GM19397 (cell line): ENCODE results near the gene CIBAR2.
"Not testable (repeated sequence)": the region's sequence is repeated elsewhere in the genome, so short reads cannot be mapped to it uniquely, and the experiment has no call there.

Source experiments
- ATAC-seq: cut with Tn5 transposase; IDR thresholded peaks from one replicate; pipeline ENCODE4 v1.9.1; 2021; ENCODE audit warnings: mild to moderate bottlenecking, moderate library complexity; ENCODE audit not compliant: unreplicated experiment

CIBAR2 gene

GRCh38 chr16:85128079-85128837, 16.0 kb upstream of the CIBAR2 start:
- ATAC-seq, result no peak

- ATAC-seq, result no peak
Measured at GRCh38 chr16:85127379-85127723, 15.1 kb upstream of the CIBAR2 start.

- no peak for ATAC-seq
Measured at GRCh38 chr16:85126705-85127378, 14.6 kb upstream of the CIBAR2 start.

DNA sequence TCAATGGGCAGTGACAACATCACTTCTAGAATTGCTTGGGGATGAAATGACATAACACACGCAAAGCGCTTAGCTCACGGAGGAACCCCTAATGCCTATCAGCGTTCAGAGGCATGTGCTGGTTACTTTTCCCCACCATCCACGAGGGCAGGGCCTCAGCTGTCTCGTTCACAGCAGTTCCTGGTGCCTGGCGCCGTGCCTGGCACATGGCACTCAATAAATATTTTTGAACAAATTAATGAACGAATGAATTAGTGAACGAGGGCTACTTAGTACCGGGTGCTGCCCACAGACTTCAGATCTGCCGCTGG, 14.1 kb upstream of the CIBAR2 start:
- no peak for ATAC-seq

GRCh38 chr16:85125570-85126393, 13.5 kb upstream of the CIBAR2 start:
- no peak for ATAC-seq

DNA sequence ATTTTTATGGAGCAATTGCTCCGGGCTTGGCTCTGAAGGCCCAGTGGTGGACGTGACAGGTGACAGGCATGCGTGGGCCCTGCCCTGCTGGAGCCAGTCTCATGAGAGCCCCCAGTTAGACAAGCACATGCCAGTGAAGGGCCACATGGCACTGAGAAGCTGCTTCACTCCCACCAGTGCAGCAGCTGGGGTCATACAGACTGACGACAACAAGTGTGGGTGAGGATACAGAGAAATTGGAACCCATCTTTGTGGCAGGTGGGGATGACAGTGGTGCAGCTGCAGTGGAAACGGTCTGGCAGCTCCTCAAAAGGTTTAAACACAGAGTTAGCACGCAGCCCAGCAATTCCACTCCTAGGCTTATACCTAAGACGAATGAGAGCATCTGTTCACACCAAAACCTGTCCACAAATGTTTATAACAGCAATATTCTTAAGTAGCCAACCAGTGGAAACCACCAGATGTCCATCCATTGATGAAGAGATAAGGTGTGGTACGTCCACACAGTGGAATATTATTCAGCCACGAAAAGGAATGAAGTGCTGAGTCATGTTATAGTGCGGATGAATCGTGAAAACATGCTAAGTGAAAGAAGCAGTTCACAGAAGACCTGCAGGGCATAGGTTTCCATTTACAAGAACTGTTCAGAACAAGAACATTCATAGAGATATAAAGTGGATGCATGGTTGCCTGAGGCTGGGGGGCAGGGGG, 12.5 kb upstream of the CIBAR2 start:
- no peak for ATAC-seq

DNA sequence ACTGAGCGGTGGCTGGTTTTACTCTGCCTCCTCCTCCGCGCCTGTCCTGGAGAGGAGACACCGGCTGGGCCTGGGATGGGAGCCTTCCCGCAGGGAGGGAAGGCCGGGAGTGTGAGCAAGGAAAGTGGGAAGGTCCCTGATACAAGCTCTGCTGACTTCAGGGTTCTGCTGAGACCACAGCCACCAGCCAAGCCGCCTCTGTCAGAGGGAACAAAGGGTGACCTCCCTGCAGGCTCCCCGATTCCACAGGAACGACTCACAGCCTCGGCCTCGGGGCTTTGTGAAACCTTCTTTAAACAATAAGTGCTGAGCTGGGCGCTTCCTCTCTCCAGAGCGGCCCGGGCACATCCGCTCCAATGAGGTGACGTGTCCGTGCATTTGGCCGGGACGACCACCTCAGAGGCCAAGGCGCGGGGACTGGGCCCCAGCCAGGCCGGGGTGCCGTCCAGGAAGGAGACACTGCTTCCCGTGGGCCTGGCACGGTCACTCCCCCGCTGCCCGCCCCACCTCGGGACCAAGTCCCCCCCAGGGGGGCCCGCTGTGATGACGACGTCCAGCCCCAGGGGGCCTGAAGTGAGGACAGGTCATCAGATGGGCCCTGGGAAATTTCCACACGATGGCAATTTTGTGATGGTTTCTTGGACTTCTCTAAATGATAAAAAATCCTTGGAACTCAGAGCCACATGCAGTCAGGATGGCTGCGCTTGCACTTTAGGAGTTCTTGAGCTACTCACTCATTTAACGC, 11.8 kb upstream of the CIBAR2 start:
- ATAC-seq, result no peak

GRCh38 chr16:85123441-85123840, 11.2 kb upstream of the CIBAR2 start:
- ATAC-seq, result not testable (repeated sequence)

- no peak for ATAC-seq
Measured at GRCh38 chr16:85120006-85120340, 7.7 kb upstream of the CIBAR2 start.

DNA sequence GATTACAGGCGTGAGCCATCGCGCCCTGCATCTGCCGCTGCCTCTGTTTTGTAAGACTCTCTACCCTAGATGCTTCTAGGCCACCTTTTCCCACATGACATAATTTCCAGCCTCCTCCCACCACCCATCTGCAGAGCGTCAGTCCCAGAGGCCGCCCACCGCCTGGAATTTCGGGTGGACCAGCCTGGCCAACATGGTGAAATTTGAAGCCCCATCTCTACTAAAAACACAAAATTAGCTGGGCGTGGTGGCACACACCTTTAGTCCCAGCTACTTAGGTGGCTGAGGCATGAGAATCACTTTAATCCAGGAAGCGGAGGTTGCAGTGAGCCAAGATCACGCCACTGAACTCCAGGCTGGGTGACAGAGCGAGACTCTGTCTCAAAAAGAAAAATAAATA, 5.1 kb upstream of the CIBAR2 start:
- ATAC-seq, result no peak

GRCh38 chr16:85114909-85115567, 2.8 kb upstream of the CIBAR2 start:
- ATAC-seq, result no peak

DNA sequence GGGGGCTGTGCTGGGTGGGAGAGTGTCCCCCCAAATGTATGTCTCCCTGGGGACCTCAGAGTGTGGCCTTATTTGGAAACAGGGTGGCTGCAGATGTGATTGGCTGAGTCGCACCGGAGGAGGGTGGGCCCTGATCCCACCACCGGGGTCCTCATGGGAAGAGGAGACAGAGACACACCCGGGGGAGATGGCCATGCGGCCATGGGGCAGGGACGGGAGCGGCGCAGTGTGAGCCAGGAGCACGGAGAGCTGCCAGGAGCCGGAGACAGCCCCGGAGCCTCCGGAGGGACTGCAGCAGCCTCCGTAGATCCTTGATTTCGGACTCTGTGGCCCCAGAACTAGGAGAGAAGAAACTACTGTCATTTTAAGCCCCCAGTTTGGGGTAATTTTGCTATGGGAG, 1.6 kb upstream of the CIBAR2 start:
- no peak for ATAC-seq

GRCh38 chr16:85113168-85113733, 979 bp upstream of the CIBAR2 start:
- ATAC-seq, result no peak

DNA sequence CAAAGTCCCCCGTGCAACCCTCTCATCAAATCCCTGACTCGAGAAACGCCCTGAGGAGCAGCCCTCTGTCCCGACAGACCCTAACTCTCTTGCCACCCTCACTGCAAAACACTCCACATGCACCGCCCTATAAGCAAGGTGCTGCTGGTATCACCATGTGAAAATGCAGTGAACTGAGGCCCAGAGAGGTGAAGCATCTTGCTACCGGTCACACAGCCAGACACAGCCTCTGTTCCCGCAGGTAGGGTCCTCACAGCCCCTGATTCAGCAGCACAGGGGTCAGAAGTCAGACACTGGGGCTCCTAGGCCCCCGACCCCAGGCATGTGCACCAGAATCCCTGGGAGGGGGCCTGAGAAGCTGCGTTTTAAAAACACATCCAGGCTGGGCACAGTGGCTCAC, 1.1 kb downstream of the CIBAR2 start:
- ATAC-seq, result no peak

DNA sequence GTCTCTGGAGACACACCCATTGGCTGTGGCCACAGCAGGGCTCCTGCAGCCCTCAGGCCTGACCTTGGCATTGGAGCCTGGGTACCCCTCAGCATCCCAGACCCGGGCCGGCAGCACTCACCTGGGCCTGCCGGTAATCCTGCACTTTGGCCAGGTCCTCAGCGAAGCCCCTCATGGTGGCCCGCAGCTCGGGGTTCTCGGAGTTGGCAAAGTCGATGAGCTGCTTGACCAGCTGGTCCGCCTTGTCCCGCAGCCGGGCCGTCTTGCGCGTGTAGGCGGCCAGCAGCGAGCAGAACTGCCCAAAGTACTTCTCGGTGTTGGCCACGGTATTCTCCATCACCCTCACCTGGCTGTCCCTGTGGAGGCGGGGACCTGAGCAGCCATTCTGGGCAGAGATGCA, 2.2 kb downstream of the CIBAR2 start:
- no peak for ATAC-seq

GRCh38 chr16:85107532-85107931, 4.7 kb downstream of the CIBAR2 start:
- no peak for ATAC-seq

DNA sequence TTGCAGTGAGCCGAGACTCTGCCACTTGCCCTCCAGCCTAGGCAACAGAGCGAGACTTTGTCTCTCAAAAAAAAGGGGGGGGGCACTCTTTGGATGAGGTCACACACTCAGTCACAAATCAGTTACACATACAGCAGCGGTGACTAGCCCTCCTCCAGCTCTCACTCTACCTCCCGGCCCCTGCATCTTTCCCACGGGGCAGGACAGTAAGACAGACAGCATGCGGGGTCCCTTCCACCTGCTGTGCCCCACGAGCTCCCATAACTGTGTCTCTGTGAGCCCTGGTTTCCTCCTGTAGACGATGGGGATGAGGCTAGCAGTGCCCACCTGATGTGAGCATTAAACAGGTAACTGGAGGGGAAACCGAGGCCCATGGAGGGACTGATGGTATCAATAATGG, 5.2 kb downstream of the CIBAR2 start:
- ATAC-seq, result no peak

GRCh38 chr16:85105475-85105874, 6.8 kb downstream of the CIBAR2 start:
- ATAC-seq, result no peak

DNA sequence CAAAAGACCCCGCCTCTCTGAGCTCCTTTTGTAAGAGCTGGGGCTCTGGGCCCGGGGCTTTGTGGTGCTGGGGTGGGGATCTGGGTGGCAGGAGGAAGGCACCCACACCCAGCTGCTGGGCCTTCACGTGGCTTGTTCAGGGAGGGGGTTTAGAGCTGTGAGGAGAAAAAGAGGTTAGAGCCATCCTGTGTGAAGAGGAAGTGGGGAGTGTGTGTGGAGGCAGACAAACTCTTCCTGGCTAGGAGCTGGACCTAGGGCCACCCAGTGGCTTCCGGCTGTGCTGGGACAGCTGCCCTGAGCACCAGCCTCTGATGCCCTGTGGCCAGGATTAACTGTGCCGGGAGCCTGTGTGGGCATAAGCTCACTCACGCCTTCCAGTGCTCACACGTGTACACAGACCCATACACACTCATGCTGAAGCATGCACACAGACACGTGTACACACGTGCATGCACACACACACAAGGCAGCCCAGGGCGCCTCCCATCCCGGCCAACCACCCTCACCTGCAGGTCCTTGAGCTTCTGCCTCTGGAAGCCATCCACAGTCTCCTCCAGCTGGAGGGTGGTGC, 7.4 kb downstream of the CIBAR2 start:
- no peak for ATAC-seq

- no peak for ATAC-seq
Measured at GRCh38 chr16:85104147-85104546, 8.1 kb downstream of the CIBAR2 start.
